Panc1 (cell line): ENCODE data around the gene KRTAP12-3.

Source experiments
- CTCF ChIP-seq: fragments of 450-650 bp; IDR thresholded peaks from 2 replicates; pipeline ENCODE4 v1.5.1; 2017; ENCODE audit warnings: mild to moderate bottlenecking
- POLR2AphosphoS5 ChIP-seq: IDR thresholded peaks from 2 replicates; pipeline ENCODE4 v1.6.1; 2012; ENCODE audit warnings: mild to moderate bottlenecking, low read depth, low read length, moderate library complexity
- REST ChIP-seq, 2 experiments: IDR thresholded peaks; 2 replicates each; pipeline ENCODE4 v1.6.1; 2011 to 2012; ENCODE audit warnings: low read depth in 2 of 2, control low read depth in 1 of 2, low read length in 1 of 2, mild to moderate bottlenecking in 1 of 2, moderate library complexity in 1 of 2; ENCODE audit not compliant: insufficient read depth in 1 of 2

- no peak for TF ChIP-seq POLR2AphosphoS5
- no peak for TF ChIP-seq CTCF
- no peak for TF ChIP-seq REST (IDR thresholded peaks at IDR 0.05; ENCODE audit: insufficient read depth in 1 of 2, low read depth in 2 of 2, low read length in 1 of 2)
These were observed 34.2 kb upstream of the KRTAP12-3 start for GRCh38 chr21:44623575-44623974.
